Stimulated activated CD8-positive, alpha-beta memory T cell treated with anti-CD3 and anti-CD28 coated beads, Interleukin-2, amount 100 ng/mL, for 48 hours (primary cell): ENCODE measurements around the gene THRB.

ENCODE experiments used
- DNase-seq, 2 donors: peaks; one replicate each; pipeline ENCODE4 v3.0.0-alpha.2; 2020; ENCODE audit warnings: low read depth in 2 of 2

THRB gene

GRCh38 chr3:24270204-24270691 is 224.4 kb downstream of the THRB start:
- DNase-seq: no peak

- no peak for DNase-seq
Measured at GRCh38 chr3:24264748-24265158, 229.9 kb downstream of the THRB start.

- no peak for DNase-seq
Measured at GRCh38 chr3:24264011-24264410, 230.6 kb downstream of the THRB start.

GRCh38 chr3:24263069-24263668 is 231.5 kb downstream of the THRB start:
- DNase-seq: no peak

- DNase-seq: no peak
Measured at GRCh38 chr3:24261521-24261920, 233.1 kb downstream of the THRB start.

- no peak for DNase-seq
Measured at GRCh38 chr3:24259901-24260512, 234.6 kb downstream of the THRB start.

GRCh38 chr3:24258727-24259600 is 235.7 kb downstream of the THRB start:
- DNase-seq: no peak

GRCh38 chr3:24258260-24258659 is 236.4 kb downstream of the THRB start:
- DNase-seq: no peak

- no peak for DNase-seq
Measured at GRCh38 chr3:24255414-24255813, 239.2 kb downstream of the THRB start.

- DNase-seq: no peak
Measured at GRCh38 chr3:24254649-24255048, 240.0 kb downstream of the THRB start.

- no peak for DNase-seq
Measured at GRCh38 chr3:24253336-24253735, 241.3 kb downstream of the THRB start.

- no peak for DNase-seq
Measured at GRCh38 chr3:24249523-24249922, 245.1 kb downstream of the THRB start.

- DNase-seq: no peak
Measured at GRCh38 chr3:24245056-24245455, 249.6 kb downstream of the THRB start.

- no peak for DNase-seq
Measured at GRCh38 chr3:24244491-24244890, 250.2 kb downstream of the THRB start.

GRCh38 chr3:24242012-24242698 is 252.5 kb downstream of the THRB start:
- no peak for DNase-seq

- no peak for DNase-seq
Measured at GRCh38 chr3:24240306-24240705, 254.3 kb downstream of the THRB start.

GRCh38 chr3:24237971-24238706 is 256.5 kb downstream of the THRB start:
- DNase-seq: no peak

GRCh38 chr3:24235121-24235520 is 259.5 kb downstream of the THRB start:
- DNase-seq: no peak

- no peak for DNase-seq
Measured at GRCh38 chr3:24232784-24233183, 261.9 kb downstream of the THRB start.

GRCh38 chr3:24229468-24230221 is 265.0 kb downstream of the THRB start:
- no peak for DNase-seq

GRCh38 chr3:24227635-24228034 is 267.0 kb downstream of the THRB start:
- no peak for DNase-seq
